GM12878 (cell line): ENCODE results near the gene BRINP2.

ENCODE experiments used
- CTCF ChIP-seq, 3 experiments: IDR thresholded peaks in 2 of 3; conservative IDR thresholded peaks in 1 of 3; 2 replicates each; pipeline ENCODE4 v1.5.1; 2011; ENCODE audit warnings: low read depth in 3 of 3, low read length in 3 of 3, mild to moderate bottlenecking in 3 of 3, control low read depth in 2 of 3, moderate library complexity in 2 of 3, inconsistent platforms in 1 of 3, mixed read lengths in 1 of 3; ENCODE audit not compliant: control insufficient read depth in 2 of 3, insufficient read depth in 1 of 3; ENCODE audit errors: extremely low read depth in 1 of 3
- EZH2 ChIP-seq: IDR thresholded peaks from 2 replicates; pipeline ENCODE4 v1.6.1; 2012; ENCODE audit warnings: low read depth, mild to moderate bottlenecking, control low read depth, inconsistent platforms, low read length, borderline replicate concordance; ENCODE audit not compliant: control insufficient read depth
- JUNB ChIP-seq: IDR thresholded peaks from 2 replicates; pipeline ENCODE4 v1.6.1; 2016; ENCODE audit warnings: antibody characterized with exemption, mild to moderate bottlenecking
- NFIC ChIP-seq: IDR thresholded peaks from 2 replicates; pipeline ENCODE4 v1.6.1; 2012; ENCODE audit warnings: low read depth, mild to moderate bottlenecking, inconsistent platforms, low read length, moderate library complexity
- POLR2AphosphoS2 ChIP-seq: IDR thresholded peaks from 2 replicates; pipeline ENCODE4 v1.6.1; 2011; ENCODE audit warnings: low read depth, mild to moderate bottlenecking, low read length, improper control_type of control experiment, moderate library complexity
- RAD21 ChIP-seq: IDR thresholded peaks from 2 replicates; pipeline ENCODE4 v1.6.1; 2011; ENCODE audit warnings: mild to moderate bottlenecking, low read depth, low read length, moderate library complexity; ENCODE audit not compliant: insufficient read depth
- RAD51 ChIP-seq: fragments of 450-650 bp; IDR thresholded peaks from 2 replicates; pipeline ENCODE4 v1.6.1; 2016; ENCODE audit warnings: moderate library complexity, mild to moderate bottlenecking, inconsistent platforms
- RB1 ChIP-seq: fragments of 450-650 bp; formaldehyde crosslinking; IDR thresholded peaks from 2 replicates; pipeline ENCODE4 v1.6.1; 2017; ENCODE audit warnings: mild to moderate bottlenecking, borderline replicate concordance
- SIN3A ChIP-seq: IDR thresholded peaks from 2 replicates; pipeline ENCODE4 v1.6.1; 2012; ENCODE audit warnings: low read depth, low read length, improper control_type of control experiment
- SMARCA5 ChIP-seq: fragments of 450-650 bp; IDR thresholded peaks from 2 replicates; pipeline ENCODE4 v1.6.1; 2017; ENCODE audit warnings: mild to moderate bottlenecking
- ZBTB33 ChIP-seq: fragments of 450-650 bp; IDR thresholded peaks from 2 replicates; pipeline ENCODE4 v1.6.1; 2017; ENCODE audit warnings: mild to moderate bottlenecking
- ZNF207 ChIP-seq: fragments of 450-650 bp; IDR thresholded peaks from 2 replicates; pipeline ENCODE4 v1.6.1; 2014; ENCODE audit warnings: antibody characterized with exemption, mild to moderate bottlenecking, borderline replicate concordance

- TF ChIP-seq POLR2AphosphoS2 (no peak), EZH2 (no peak), CTCF (IDR thresholded peaks at IDR 0.05 in 2 of 3, conservative IDR thresholded peaks at IDR 0.05 in 1 of 3; ENCODE audit: control insufficient read depth in 2 of 3, extremely low read depth in 1 of 3, insufficient read depth in 1 of 3, low read depth in 3 of 3, low read length in 3 of 3) (no peak), RB1 (no peak), ZBTB33 (no peak), JUNB (no peak), RAD51 (no peak), SIN3A (no peak), SMARCA5 (no peak), NFIC (no peak), RAD21 (no peak), ZNF207 (no peak)
These were observed 10.5 kb downstream of the BRINP2 start for GRCh38 chr1:177181280-177181630.
